Occipital lobe (tissue), 2 donors: Measurements from ENCODE around the gene CD36. TPM values are rescaled to one million over a fixed set of nuclear protein-coding genes. Genes with fewer than 3 reads are reported as not detected.
"Not testable (repeated sequence)": the region's sequence is repeated elsewhere in the genome, so short reads cannot be mapped to it uniquely, and the experiment has no call there.

Experiments
- DNase-seq: peaks from one replicate; lab custom pipeline; 2025; lab: John Stamatoyannopoulos, UW
- total RNA-seq: library from RNA; depleted of rRNA; stranded (reverse); fragments of >200 nt; gene quantifications from one replicate; pipeline ENCODE4 v1.2.3, GENCODE V29; 2014

CD36 gene
- total RNA-seq, 1 donor from 2014 or later = 34.0 TPM

GRCh38 chr7:80653244-80653643 lies 14.8 kb downstream of the CD36 start:
- no peak for DNase-seq

- no peak for DNase-seq
These were observed 16.5 kb downstream of the CD36 start for GRCh38 chr7:80654887-80655340.

- no peak for DNase-seq
These were observed 17.6 kb downstream of the CD36 start for GRCh38 chr7:80656029-80656428.

GRCh38 chr7:80659120-80660055 lies 20.9 kb downstream of the CD36 start:
- DNase-seq = no peak

- DNase-seq = no peak
These were observed 22.5 kb downstream of the CD36 start for GRCh38 chr7:80660939-80661338.

GRCh38 chr7:80661729-80662128 lies 23.3 kb downstream of the CD36 start:
- no peak for DNase-seq

GRCh38 chr7:80662252-80662651 lies 23.8 kb downstream of the CD36 start:
- DNase-seq = no peak

GRCh38 chr7:80665526-80665925 lies 27.1 kb downstream of the CD36 start:
- no peak for DNase-seq

GRCh38 chr7:80666376-80666775 lies 27.9 kb downstream of the CD36 start:
- no peak for DNase-seq

GRCh38 chr7:80669367-80669766 lies 30.9 kb downstream of the CD36 start:
- DNase-seq = not testable (repeated sequence)

- DNase-seq = no peak
These were observed 33.3 kb downstream of the CD36 start for GRCh38 chr7:80671744-80672143.

- no peak for DNase-seq
These were observed 36.6 kb downstream of the CD36 start for GRCh38 chr7:80675090-80675489.

GRCh38 chr7:80676404-80676803 lies 38.0 kb downstream of the CD36 start:
- no peak for DNase-seq

GRCh38 chr7:80677629-80678028 lies 39.2 kb downstream of the CD36 start:
- DNase-seq = no peak

GRCh38 chr7:80678707-80679106 lies 40.3 kb downstream of the CD36 start:
- no peak for DNase-seq

GRCh38 chr7:80679921-80680907 lies 41.8 kb downstream of the CD36 start:
- no peak for DNase-seq

GRCh38 chr7:80681272-80681885 lies 42.9 kb downstream of the CD36 start:
- DNase-seq = no peak

- no peak for DNase-seq
These were observed 44.3 kb downstream of the CD36 start for GRCh38 chr7:80682744-80683143.

- no peak for DNase-seq
These were observed 48.1 kb downstream of the CD36 start for GRCh38 chr7:80686576-80686975.

GRCh38 chr7:80699045-80699638 lies 60.7 kb downstream of the CD36 start:
- no peak for DNase-seq

- no peak for DNase-seq
These were observed 61.3 kb downstream of the CD36 start for GRCh38 chr7:80699721-80700256.
